ENCODE measurements around the gene THOC5. TPM values are rescaled to one million over a fixed set of nuclear protein-coding genes. Genes with fewer than 3 reads are reported as not detected.

THOC5 gene
- total RNA-seq, 1 donor from 2014 or later, result 53.1 TPM

GRCh38 chr22:29470159-29470855 is 83.2 kb downstream of the THOC5 start:
- DNase-seq, result peak; percentile 52

- no peak for DNase-seq
These were observed 83.8 kb downstream of the THOC5 start for GRCh38 chr22:29469755-29470154.

GRCh38 chr22:29464581-29464980 is 89.0 kb downstream of the THOC5 start:
- no peak for DNase-seq

- no peak for DNase-seq
These were observed 89.9 kb downstream of the THOC5 start for GRCh38 chr22:29463629-29464028.

GRCh38 chr22:29461263-29461662 is 92.3 kb downstream of the THOC5 start:
- no peak for DNase-seq

GRCh38 chr22:29459773-29460172 is 93.8 kb downstream of the THOC5 start:
- DNase-seq, result no peak

- DNase-seq, result no peak
These were observed 95.0 kb downstream of the THOC5 start for GRCh38 chr22:29458551-29458950.

- DNase-seq, result peak; percentile 61
These were observed 95.8 kb downstream of the THOC5 start for GRCh38 chr22:29457730-29458129.

GRCh38 chr22:29456211-29456671 is 97.3 kb downstream of the THOC5 start:
- no peak for DNase-seq

Other genes with a start within 250 kb of the THOC5 start
- 24.7 and 44.4 TPM in 2 replicates for gene GAS2L1, start 247.1 kb downstream of the THOC5 start, total RNA-seq
- 1.1 and 2.7 TPM in 2 replicates for gene RASL10A, start 238.1 kb downstream of the THOC5 start, total RNA-seq
- gene AP1B1, start 165.2 kb downstream of the THOC5 start, total RNA-seq, result 191 and 282 TPM in 2 replicates
- not detected in 2 replicates for gene RFPL1, start 115.2 kb downstream of the THOC5 start, total RNA-seq
- under 0.01 and 0.56 TPM in 2 replicates for gene NEFH, start 73.5 kb downstream of the THOC5 start, total RNA-seq
- gene NIPSNAP1, start 27.4 kb upstream of the THOC5 start, total RNA-seq, result 28.2 and 47.0 TPM in 2 replicates
- 66.4 and 103 TPM in 2 replicates for gene NF2, start 49.9 kb upstream of the THOC5 start, total RNA-seq
- gene CABP7, start 166.2 kb upstream of the THOC5 start, total RNA-seq, result not detected in 2 replicates
- gene ZMAT5, start 213.2 kb upstream of the THOC5 start, total RNA-seq, result 21.5 and 23.5 TPM in 2 replicates
- 50.5 and 67.6 TPM in 2 replicates for gene UQCR10, start 213.6 kb upstream of the THOC5 start, total RNA-seq